ENCODE data around the gene FGA. TPM values are rescaled to one million over a fixed set of nuclear protein-coding genes. Genes with fewer than 3 reads are reported as not detected.

The FGA gene
- total and polyA plus RNA-seq, 3 experiments from 2014 or later, result not detected

GRCh38 chr4:154612472-154613414, 22.2 kb upstream of the FGA start, which contains the start of gene FGG:
TSS of gene FGG (minus strand) at chr4:154612656. CDS start at chr4:154612609, 47 bp downstream.
- H3K27me3 ChIP-seq (ENCODE audit: insufficient read depth, low read length, poor library complexity, severe bottlenecking), result peaks cover 7% of the 10 kb centered on the region
- Mint-ChIP-seq H3K9me3 (no peaks in the 10 kb centered on the region), H3K36me3 (no peaks in the 10 kb centered on the region), H3K27me3 (peaks cover 7 to 19% of the 10 kb centered on the region in 2 donors), H3K4me1 (peaks cover 0 to 3% (median 2%) of the 10 kb centered on the region in 3 donors), H3K4me3 (no peak within 1 kb of the TSS), H3K27ac (no peak within 1 kb of the TSS)
- H3K4me1 ChIP-seq (ENCODE audit: insufficient read depth, low read length), result no peaks in the 10 kb centered on the region
- no peaks in the 10 kb centered on the region for H3K9me3 ChIP-seq (ENCODE audit: low read length)
- ChIA-PET CTCF (interaction anchor here (1.2 kb wide), 1 partner anchor 14 kb away, joined by 3 read pairs; no protein-coding TSS in a partner anchor), POLR2A (no interaction called here)
- DNase-seq, result no peak
- no peak within 1 kb of the TSS for H3K27ac ChIP-seq (ENCODE audit: low read depth, low read length)
- no peak within 1 kb of the TSS for H3K4me3 ChIP-seq (ENCODE audit: low read length)
- no peaks in the 10 kb centered on the region for H3K36me3 ChIP-seq (ENCODE audit: insufficient read depth, low read length)

GRCh38 chr4:154611833-154612232, 21.3 kb upstream of the FGA start:
- no peak overlapping the region for H3K27ac Mint-ChIP-seq
- no peak overlapping the region for H3K27ac ChIP-seq (ENCODE audit: low read depth, low read length)
- H3K36me3 Mint-ChIP-seq, result no peaks in the 10 kb centered on the region
- H3K27me3 Mint-ChIP-seq, result peaks cover 8 to 24% of the 10 kb centered on the region in 2 donors
- H3K27me3 ChIP-seq (ENCODE audit: insufficient read depth, low read length, poor library complexity, severe bottlenecking), result peaks cover 7% of the 10 kb centered on the region
- no peak overlapping the region for H3K4me3 ChIP-seq (ENCODE audit: low read length)
- H3K4me3 Mint-ChIP-seq, result no peak overlapping the region
- no peaks in the 10 kb centered on the region for H3K4me1 ChIP-seq (ENCODE audit: insufficient read depth, low read length)
- no peaks in the 10 kb centered on the region for H3K36me3 ChIP-seq (ENCODE audit: insufficient read depth, low read length)
- DNase-seq, result no peak
- ChIA-PET POLR2A (no interaction called here), CTCF (interaction anchor here (1.2 kb wide), 1 partner anchor 13 kb away, joined by 3 read pairs; no protein-coding TSS in a partner anchor)
- no peaks in the 10 kb centered on the region for H3K9me3 ChIP-seq (ENCODE audit: low read length)
- peaks cover 0 to 3% (median 0%) of the 10 kb centered on the region in 3 donors for H3K4me1 Mint-ChIP-seq
- no peaks in the 10 kb centered on the region for H3K9me3 Mint-ChIP-seq

GRCh38 chr4:154610582-154610981, 20.0 kb upstream of the FGA start:
- no peaks in the 10 kb centered on the region for H3K9me3 Mint-ChIP-seq
- peaks cover 9 to 30% of the 10 kb centered on the region in 2 donors for H3K27me3 Mint-ChIP-seq
- peaks cover 7% of the 10 kb centered on the region for H3K27me3 ChIP-seq (ENCODE audit: insufficient read depth, low read length, poor library complexity, severe bottlenecking)
- no peak overlapping the region for H3K4me3 Mint-ChIP-seq
- POLR2A ChIA-PET, result no interaction called here
- H3K36me3 Mint-ChIP-seq, result no peaks in the 10 kb centered on the region
- no peak overlapping the region for H3K4me3 ChIP-seq (ENCODE audit: low read length)
- no peaks in the 10 kb centered on the region for H3K4me1 ChIP-seq (ENCODE audit: insufficient read depth, low read length)
- DNase-seq, result no peak
- CTCF ChIA-PET, result interaction anchor here (1.5 kb wide), 1 partner anchor 8 kb away, joined by 4 read pairs; no protein-coding TSS in a partner anchor
- H3K9me3 ChIP-seq (ENCODE audit: low read length), result no peaks in the 10 kb centered on the region
- no peak overlapping the region for H3K27ac Mint-ChIP-seq
- H3K4me1 Mint-ChIP-seq, result no peaks in the 10 kb centered on the region
- H3K36me3 ChIP-seq (ENCODE audit: insufficient read depth, low read length), result no peaks in the 10 kb centered on the region
- H3K27ac ChIP-seq (ENCODE audit: low read depth, low read length), result no peak overlapping the region

- H3K27ac Mint-ChIP-seq, result no peak overlapping the region
- peaks cover 9 to 37% of the 10 kb centered on the region in 2 donors for H3K27me3 Mint-ChIP-seq
- H3K4me1 ChIP-seq (ENCODE audit: insufficient read depth, low read length), result no peaks in the 10 kb centered on the region
- H3K4me3 ChIP-seq (ENCODE audit: low read length), result no peak overlapping the region
- H3K36me3 Mint-ChIP-seq, result no peaks in the 10 kb centered on the region
- no peak for DNase-seq
- ChIA-PET CTCF (interaction anchor here (0.9 kb wide), 1 partner anchor 15 kb away, joined by 3 read pairs; no protein-coding TSS in a partner anchor), POLR2A (no interaction called here)
- no peak overlapping the region for H3K27ac ChIP-seq (ENCODE audit: low read depth, low read length)
- no peaks in the 10 kb centered on the region for H3K36me3 ChIP-seq (ENCODE audit: insufficient read depth, low read length)
- H3K4me3 Mint-ChIP-seq, result no peak overlapping the region
- H3K9me3 ChIP-seq (ENCODE audit: low read length), result no peaks in the 10 kb centered on the region
- H3K4me1 Mint-ChIP-seq, result no peaks in the 10 kb centered on the region
- H3K27me3 ChIP-seq (ENCODE audit: insufficient read depth, low read length, poor library complexity, severe bottlenecking), result peaks cover 7% of the 10 kb centered on the region
- H3K9me3 Mint-ChIP-seq, result no peaks in the 10 kb centered on the region
These were observed 19.0 kb upstream of the FGA start for GRCh38 chr4:154609532-154609931.

- Mint-ChIP-seq H3K9me3 (no peaks in the 10 kb centered on the region), H3K27me3 (peaks cover 7 to 40% of the 10 kb centered on the region in 2 donors), H3K36me3 (no peaks in the 10 kb centered on the region), H3K4me1 (no peaks in the 10 kb centered on the region), H3K27ac (no peak overlapping the region), H3K4me3 (no peak overlapping the region)
- no peaks in the 10 kb centered on the region for H3K36me3 ChIP-seq (ENCODE audit: insufficient read depth, low read length)
- CTCF ChIA-PET, result no interaction called here
- H3K27me3 ChIP-seq (ENCODE audit: insufficient read depth, low read length, poor library complexity, severe bottlenecking), result peaks cover 7% of the 10 kb centered on the region
- H3K9me3 ChIP-seq (ENCODE audit: low read length), result no peaks in the 10 kb centered on the region
- POLR2A ChIA-PET, result no interaction called here
- no peaks in the 10 kb centered on the region for H3K4me1 ChIP-seq (ENCODE audit: insufficient read depth, low read length)
- DNase-seq, result no peak
- no peak overlapping the region for H3K4me3 ChIP-seq (ENCODE audit: low read length)
- H3K27ac ChIP-seq (ENCODE audit: low read depth, low read length), result no peak overlapping the region
These were observed 18.1 kb upstream of the FGA start for GRCh38 chr4:154608361-154609252.

- H3K36me3 Mint-ChIP-seq, result no peaks in the 10 kb centered on the region
- no peak overlapping the region for H3K27ac Mint-ChIP-seq
- no peak overlapping the region for H3K4me3 Mint-ChIP-seq
- DNase-seq, result no peak
- POLR2A ChIA-PET, result no interaction called here
- Histone ChIP-seq H3K36me3 (ENCODE audit: insufficient read depth, low read length) (no peaks in the 10 kb centered on the region), H3K9me3 (ENCODE audit: low read length) (no peaks in the 10 kb centered on the region), H3K27ac (ENCODE audit: low read depth, low read length) (no peak overlapping the region), H3K27me3 (ENCODE audit: insufficient read depth, low read length, poor library complexity, severe bottlenecking) (peaks cover 7% of the 10 kb centered on the region), H3K4me1 (ENCODE audit: insufficient read depth, low read length) (no peaks in the 10 kb centered on the region), H3K4me3 (ENCODE audit: low read length) (no peak overlapping the region)
- H3K4me1 Mint-ChIP-seq, result no peaks in the 10 kb centered on the region
- H3K27me3 Mint-ChIP-seq, result peaks cover 7 to 42% of the 10 kb centered on the region in 2 donors
- no peaks in the 10 kb centered on the region for H3K9me3 Mint-ChIP-seq
- CTCF ChIA-PET, result interaction anchor here (2.5 kb wide), 1 partner anchor 12 kb away, joined by 6 read pairs; no protein-coding TSS in a partner anchor
These were observed 16.5 kb upstream of the FGA start for GRCh38 chr4:154606728-154607723.

GRCh38 chr4:154604696-154605200, 14.2 kb upstream of the FGA start:
- H3K4me3 Mint-ChIP-seq, result no peak overlapping the region
- Histone ChIP-seq H3K4me3 (ENCODE audit: low read length) (no peak overlapping the region), H3K9me3 (ENCODE audit: low read length) (no peaks in the 10 kb centered on the region), H3K27me3 (ENCODE audit: insufficient read depth, low read length, poor library complexity, severe bottlenecking) (peaks cover 7% of the 10 kb centered on the region), H3K27ac (ENCODE audit: low read depth, low read length) (no peak overlapping the region), H3K36me3 (ENCODE audit: insufficient read depth, low read length) (no peaks in the 10 kb centered on the region), H3K4me1 (ENCODE audit: insufficient read depth, low read length) (no peaks in the 10 kb centered on the region)
- H3K27ac Mint-ChIP-seq, result no peak overlapping the region
- H3K4me1 Mint-ChIP-seq, result no peaks in the 10 kb centered on the region
- H3K9me3 Mint-ChIP-seq, result no peaks in the 10 kb centered on the region
- peaks cover 12 to 46% of the 10 kb centered on the region in 2 donors for H3K27me3 Mint-ChIP-seq
- DNase-seq, result no peak
- H3K36me3 Mint-ChIP-seq, result no peaks in the 10 kb centered on the region
- POLR2A ChIA-PET, result no interaction called here
- CTCF ChIA-PET, result no interaction called here
